Measurements from ENCODE around the gene C6orf15.

The C6orf15 gene

DNA sequence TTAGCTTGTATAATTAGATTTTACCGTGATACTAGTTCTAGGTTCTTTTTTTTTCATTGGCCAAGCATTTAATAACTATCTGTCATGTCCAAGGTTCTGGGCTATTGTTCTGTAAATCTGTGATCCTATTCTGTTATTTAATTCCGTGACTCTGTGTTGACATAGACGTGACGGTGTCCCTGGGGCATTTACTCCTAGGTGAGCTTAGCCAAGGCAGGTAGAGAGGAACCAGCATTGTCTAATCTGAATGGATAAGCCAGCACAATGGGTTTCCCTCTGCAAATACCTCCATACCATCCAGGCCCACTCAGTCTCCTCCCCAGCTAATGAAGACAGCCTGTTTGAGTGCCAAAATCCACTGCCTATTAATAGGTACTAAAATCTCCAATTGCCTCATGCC is 16.8 kb upstream of the C6orf15 start:
- no peak for DNase-seq

DNA sequence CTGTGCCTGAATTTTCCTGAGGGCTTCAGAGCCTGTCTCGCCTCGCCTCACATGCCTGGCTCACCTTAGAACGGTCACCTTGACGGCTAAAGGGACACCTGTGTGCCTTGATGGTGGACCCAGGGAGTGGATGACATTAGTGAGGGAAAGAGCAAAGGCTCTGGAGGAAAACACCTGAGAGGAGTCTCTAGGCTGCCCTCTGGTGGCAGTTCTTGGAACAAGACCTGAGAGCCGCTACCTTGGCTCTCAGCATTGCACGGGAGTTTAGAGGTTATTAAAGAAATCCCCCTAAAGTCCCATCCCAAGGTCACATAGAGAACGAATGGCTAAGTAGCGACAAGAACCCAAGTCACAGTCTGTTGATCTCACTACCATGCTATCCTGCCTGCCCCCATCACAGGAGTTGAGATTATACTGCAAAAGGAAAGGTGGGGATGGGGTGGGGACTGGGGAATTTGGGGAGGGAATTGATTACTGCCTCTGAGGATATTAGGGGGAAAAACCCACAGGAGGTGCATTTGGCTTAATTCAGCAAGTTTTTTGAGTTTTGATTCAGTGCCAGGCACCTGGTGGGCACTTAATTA is 15.8 kb upstream of the C6orf15 start:
- peak; percentile 27 to 76 (median 62) for DNase-seq

- DNase-seq, result no peak
These were observed 14.2 kb upstream of the C6orf15 start for GRCh38 chr6:31126396-31127175.

DNA sequence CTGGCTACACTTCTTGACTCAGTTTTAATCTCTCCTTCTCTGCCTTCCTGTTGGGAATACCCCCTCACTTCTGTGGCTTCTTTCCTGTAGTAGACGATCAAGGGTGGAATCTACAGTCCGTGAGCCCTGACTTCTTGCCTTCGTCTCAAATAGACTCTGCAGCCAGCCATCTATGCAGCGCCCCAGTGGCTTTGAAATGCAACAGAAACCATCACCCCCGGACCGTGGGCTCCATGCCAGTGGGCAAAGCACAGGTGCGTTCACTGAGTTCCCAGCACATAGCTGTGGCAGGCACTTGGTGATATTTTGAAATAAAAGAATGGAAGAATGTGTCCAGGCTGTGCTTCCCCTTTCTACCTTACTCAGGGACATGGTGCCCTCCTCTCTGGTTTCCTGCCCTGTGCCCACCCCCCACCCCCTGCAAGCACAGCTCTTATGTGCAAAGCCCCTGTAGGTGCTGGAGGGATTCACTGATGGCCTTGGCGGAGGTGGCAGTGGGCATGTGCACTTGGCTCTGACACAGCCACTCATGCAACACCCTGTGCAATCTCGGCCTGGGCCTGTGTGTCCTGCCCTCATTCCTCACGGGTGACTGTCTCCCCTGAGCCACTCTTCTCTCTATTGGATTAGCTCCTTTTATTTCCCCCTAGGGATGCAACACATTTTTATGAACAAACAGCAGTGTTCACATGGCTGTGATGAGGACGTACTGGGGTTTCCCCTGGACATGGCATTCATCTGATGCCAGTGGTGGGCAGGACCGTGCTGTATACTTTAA is 13.4 kb upstream of the C6orf15 start:
- DNase-seq, result no peak

GRCh38 chr6:31125162-31125561 is 12.8 kb upstream of the C6orf15 start:
- DNase-seq, result no peak

- no peak for DNase-seq
These were observed 10.7 kb upstream of the C6orf15 start for GRCh38 chr6:31122791-31123706.

- DNase-seq, result no peak
These were observed 8.9 kb upstream of the C6orf15 start for GRCh38 chr6:31121131-31121790.

DNA sequence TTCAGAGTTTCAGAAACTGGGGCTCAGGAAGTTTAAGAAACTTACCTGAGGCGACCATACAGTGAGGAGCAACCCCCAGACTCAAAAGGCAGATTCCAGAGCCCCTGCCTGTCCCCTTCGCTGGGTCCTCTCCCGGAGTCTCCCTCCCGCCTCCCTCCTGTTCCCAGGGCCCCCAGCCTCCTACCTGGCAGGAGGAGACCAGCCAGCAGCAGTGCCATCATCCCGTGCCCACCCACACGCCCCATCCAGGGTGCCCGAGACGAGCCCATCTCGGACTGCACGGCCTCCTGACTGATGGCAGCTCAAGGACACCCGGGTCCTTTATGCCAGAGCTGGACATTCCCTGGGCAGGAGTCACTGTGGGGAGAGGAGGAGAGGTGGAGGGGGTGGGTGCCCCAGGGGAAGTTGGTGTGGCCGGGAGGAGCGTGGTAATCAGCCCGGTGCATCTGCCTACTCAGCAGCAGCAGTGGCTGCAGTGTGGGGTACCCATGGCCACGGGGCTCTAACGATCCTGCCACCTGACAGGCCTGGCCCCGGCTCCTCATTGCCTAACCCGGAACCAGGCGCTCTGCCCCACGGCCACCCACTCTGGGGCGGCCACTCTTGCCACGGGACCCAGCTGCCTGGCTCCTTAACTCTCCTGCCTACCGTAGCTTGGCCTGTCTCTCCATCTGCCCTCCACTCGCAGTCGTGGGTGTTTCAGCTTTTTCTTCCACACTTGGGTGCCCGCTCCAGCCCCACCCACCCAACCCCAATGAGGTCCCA is 8.0 kb upstream of the C6orf15 start, which contains the start of gene CDSN:
CDSN (minus strand) TSS at position 296 of the 765 bp plus-strand sequence; CDS start at position 269, 27 bp downstream.
- DNase-seq, result no peak

GRCh38 chr6:31118178-31118577 is 5.8 kb upstream of the C6orf15 start:
- no peak for DNase-seq

GRCh38 chr6:31116661-31117385 is 4.4 kb upstream of the C6orf15 start:
- no peak for DNase-seq

DNA sequence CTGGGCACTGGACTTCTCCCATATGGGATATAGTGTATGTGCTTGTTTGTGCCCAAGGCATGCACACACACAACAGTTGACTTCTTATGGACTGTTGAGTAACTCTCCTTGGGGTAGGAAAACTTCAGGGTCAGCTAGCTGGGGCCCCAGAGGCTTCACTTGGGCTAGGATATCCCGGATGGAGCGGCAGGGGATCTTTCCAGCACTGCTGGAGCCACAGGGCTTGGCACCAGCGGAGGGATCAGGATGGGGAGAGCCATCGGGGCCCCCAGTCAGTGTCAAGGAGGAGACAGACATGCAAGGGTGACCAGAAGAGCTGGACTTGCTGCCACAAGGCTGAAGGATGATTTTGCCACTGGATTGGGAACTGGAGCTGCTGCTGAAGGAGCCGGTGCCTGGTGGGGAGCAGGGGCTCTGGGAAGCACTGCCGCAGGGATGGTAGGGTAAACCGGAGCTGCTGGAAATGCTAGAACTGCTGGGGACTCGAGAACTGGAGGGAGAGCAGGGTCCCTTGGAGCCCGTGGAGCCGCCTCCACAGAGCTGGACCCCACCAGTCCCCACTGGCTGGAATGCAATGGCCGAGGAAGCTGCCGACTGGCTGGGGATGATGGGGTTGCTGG is 3.7 kb upstream of the C6orf15 start:
- DNase-seq, result no peak

- DNase-seq, result peak in 1 of 6 experiments; percentile 30
These were observed 2.8 kb upstream of the C6orf15 start for GRCh38 chr6:31114970-31115849.

DNA sequence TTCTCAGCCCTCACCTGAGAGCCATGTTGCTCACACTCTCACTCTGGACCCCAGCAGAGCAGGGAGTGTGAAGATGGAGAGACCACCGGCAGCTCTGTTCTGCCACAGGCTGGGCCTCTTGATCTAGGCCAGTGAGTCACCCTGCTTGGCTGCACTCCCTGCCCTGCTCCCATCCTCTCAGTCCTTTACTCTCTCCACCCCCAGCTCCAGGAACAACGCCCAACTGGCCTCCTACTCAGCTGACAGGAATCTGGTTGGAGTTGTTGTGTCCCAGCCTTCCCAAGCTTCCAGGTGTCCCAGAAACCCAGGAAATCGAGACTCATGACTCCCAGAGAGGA is 2.1 kb upstream of the C6orf15 start, which contains the start of gene PSORS1C1:
PSORS1C1 (plus strand) TSS at position 260 of the 338 bp plus-strand sequence. CDS start 14,833 bp downstream, outside the sequence.
- no peak for DNase-seq

DNA sequence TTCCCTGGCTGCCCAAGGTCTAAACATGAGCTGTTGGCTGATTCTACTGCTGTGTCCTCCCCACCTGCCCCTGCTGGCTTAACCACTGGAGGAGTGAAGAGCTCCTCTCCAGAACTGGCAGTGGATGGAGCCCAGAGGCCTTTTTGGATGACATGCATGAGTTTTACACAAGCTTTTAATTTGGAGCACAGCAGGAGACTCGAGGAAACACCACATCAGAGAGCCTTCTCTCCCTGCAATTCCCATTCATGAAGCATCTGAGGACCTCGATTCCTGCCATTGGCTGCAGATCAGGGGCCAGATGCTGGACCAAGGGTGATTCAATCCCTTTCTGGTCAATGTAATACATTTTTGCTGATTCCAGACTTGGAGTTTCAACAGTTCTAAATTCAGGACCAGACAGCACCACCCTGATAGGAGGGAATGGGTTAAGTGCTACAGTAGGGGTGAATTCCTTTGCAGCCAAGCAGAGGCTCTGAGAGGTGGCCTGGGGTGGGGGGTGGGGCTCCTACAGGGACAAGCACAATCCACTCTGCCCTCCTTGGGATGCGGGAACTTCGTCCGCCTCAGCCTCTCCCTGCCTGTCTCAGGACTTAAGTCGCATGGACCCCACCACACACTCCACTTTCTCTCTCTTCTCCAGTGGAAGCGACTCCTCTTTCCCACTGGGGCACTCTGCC is 1.6 kb upstream of the C6orf15 start:
- DNase-seq, result no peak

DNA sequence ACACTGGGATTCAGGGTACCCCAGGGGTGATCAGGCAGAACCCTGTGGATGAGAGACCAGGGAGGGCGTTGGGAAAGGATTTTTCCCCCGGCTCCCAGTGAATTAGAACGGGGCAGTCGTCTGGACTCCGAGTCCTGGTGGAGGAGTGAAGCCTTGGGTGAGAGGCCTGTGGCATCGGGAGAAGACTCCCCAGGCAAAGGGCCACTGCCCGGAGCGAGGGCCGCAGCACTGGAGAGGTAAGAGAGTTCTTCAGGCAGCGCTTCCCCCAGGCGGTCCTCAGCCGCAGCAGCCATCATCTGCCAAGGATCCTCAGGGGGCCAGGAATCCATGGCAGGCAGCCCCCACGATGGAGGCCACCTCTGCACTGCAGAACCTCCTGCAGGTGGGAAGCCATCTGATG is 663 bp downstream of the C6orf15 start:
- no peak for DNase-seq

DNA sequence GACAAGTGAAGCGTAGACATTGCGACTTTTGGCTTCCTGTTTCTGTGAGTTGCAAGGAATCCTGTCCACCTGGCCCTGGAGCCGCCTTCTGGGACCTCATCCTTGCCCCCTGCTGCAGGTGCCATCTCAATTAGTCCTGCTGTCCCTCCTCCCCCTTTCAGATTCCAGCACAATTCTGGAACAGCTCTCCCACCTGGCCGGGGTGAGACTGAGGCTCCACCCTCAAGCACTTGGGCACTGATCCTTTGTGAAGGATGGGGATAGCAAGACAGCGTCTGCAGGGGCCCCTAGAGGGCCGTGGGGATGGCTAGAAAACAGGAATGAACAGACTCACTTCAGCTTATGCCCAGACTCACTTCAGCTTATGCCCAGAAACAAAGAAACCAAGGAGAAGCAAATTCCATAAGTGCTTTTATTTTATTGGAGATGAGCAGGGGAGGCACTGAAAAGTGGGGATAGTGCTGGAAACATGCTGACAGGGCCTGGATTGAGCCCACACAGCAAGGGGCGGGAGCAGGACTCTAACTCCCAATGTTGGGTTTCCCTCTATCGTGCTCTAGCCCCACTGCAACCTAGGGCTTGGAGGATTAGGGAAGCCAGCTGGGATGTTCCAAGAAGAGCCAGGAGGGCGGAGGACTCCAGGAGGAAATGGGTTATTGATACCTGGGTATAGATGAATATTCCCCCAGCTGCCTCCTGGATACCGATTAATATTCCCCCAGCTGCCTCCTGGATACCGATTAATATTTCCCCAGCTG is 1.4 kb downstream of the C6orf15 start:
- no peak for DNase-seq

DNA sequence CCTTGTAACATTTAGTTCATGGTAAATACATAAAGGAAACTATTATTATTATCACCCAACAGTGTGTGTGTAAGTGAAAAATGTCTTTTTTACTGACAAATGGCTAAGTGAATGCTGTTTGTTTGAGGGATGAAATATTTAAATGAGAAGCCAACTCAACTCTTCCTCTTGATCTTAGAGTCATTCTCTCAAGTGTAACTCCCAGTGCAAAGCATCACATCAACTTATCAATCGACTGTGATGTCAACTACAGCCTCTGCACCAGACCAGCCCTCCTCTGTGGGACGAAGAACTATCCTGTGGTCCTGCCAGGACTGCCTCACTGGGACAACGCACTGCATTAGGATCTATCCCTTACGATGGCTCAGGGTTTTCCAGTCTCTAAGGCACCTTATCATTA is 5.3 kb downstream of the C6orf15 start:
- no peak for DNase-seq

- DNase-seq, result no peak
These were observed 9.2 kb downstream of the C6orf15 start for GRCh38 chr6:31103136-31103535.
